ENCODE results near the gene AFF4.
A peak's percentile ranks its signal among the peaks of the same experiment; 100 is the strongest.
"Not testable (repeated sequence)": the region's sequence is repeated elsewhere in the genome, so short reads cannot be mapped to it uniquely, and the experiment has no call there.

Gene AFF4, protein sequence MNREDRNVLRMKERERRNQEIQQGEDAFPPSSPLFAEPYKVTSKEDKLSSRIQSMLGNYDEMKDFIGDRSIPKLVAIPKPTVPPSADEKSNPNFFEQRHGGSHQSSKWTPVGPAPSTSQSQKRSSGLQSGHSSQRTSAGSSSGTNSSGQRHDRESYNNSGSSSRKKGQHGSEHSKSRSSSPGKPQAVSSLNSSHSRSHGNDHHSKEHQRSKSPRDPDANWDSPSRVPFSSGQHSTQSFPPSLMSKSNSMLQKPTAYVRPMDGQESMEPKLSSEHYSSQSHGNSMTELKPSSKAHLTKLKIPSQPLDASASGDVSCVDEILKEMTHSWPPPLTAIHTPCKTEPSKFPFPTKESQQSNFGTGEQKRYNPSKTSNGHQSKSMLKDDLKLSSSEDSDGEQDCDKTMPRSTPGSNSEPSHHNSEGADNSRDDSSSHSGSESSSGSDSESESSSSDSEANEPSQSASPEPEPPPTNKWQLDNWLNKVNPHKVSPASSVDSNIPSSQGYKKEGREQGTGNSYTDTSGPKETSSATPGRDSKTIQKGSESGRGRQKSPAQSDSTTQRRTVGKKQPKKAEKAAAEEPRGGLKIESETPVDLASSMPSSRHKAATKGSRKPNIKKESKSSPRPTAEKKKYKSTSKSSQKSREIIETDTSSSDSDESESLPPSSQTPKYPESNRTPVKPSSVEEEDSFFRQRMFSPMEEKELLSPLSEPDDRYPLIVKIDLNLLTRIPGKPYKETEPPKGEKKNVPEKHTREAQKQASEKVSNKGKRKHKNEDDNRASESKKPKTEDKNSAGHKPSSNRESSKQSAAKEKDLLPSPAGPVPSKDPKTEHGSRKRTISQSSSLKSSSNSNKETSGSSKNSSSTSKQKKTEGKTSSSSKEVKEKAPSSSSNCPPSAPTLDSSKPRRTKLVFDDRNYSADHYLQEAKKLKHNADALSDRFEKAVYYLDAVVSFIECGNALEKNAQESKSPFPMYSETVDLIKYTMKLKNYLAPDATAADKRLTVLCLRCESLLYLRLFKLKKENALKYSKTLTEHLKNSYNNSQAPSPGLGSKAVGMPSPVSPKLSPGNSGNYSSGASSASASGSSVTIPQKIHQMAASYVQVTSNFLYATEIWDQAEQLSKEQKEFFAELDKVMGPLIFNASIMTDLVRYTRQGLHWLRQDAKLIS

GRCh38 chr5:132963171-132964104 lies at the start of gene AFF4:
Gene AFF4, minus strand, starts transcription at chr5:132963634. Its CDS starts 26,445 bp downstream, at chr5:132937189.
- DNase-seq = peak; percentile 91

DNA sequence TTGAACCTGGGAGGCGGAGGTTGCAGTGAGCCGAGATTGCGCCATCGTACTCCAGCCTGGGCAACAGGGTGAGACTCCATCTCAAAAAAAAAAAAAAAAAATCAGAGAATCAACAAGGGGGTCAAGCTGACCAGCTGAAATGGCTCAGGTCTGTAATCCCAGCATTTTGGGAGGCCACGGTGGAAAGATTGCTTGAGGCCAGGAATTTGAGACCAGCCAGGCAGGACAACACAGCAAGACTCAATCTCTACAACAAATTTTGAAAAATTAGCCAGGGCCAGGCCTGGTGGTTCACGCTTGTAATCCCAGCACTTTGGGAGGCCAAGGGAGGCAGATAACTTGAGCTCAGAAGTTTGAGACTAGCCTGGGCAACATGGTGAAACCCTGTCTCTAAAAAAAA lies 45.0 kb upstream of the AFF4 start:
- DNase-seq = not testable (repeated sequence)

GRCh38 chr5:133006653-133007052 lies 43.2 kb upstream of the AFF4 start:
- no peak for DNase-seq

GRCh38 chr5:132999246-132999645 lies 35.8 kb upstream of the AFF4 start:
- DNase-seq = no peak

- DNase-seq = no peak
Observed at GRCh38 chr5:132998556-132998955, 35.1 kb upstream of the AFF4 start.

DNA sequence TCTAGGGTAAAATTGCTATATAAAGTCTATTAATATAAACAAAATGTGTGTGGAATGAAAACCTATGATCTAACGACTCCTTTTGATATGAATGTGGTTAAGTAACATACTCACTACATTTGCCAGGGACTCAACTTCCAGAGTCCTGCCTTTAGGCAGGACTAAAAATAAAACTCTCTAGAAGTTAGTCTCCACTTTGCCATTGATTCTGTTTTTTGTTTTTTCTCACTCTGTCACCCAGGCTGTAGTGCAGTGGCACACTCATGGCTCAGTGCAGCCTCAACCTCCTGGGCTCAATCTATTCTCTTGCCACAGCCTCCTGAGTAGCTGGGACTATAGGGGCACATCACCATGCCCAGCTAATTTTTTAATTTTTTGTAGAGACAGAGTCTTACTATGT lies 32.9 kb upstream of the AFF4 start:
- no peak for DNase-seq

DNA sequence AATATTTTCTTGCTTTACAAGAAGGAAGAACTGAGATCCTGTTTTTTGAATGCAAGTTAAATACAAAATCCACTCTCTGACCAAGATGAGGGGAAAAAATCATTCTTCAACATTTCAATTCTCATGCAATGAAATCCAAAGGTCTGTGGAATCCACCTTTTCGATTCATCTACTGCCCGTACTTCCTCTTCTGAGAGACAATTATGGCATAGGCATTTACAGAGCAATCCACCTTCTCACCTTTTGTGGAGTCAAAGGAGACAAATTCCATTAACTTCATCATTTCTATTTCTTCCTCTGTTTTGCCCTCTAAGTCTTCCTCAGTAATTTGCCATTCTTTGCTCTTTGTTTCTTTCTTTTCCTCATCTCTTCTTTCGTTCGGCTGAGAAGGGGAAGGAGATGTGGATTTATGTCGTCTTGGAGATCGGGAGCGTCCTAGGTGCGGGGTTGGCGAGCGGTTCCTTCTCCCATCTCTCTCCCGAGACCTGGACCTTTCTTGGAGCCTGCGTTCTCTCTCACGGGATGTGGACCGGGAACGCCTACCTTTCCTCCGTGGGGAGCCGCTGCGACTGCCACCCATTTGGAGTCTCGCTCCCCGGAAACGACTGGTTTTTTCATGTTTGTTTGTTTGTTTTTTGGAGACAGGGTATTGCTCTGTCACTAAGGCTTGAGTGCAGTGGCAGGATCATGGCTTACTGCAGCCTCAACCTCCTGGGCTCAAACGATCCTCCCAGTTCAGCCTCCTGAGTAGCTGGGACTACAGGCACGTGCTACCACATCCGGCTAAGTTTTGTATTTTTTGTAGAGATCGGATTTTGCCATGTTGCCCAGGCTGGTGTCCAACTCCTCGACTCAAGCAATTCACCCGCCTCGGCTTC lies 24.3 kb upstream of the AFF4 start:
- no peak for DNase-seq

- not testable (repeated sequence) for DNase-seq
Observed at GRCh38 chr5:132982971-132983370, 19.5 kb upstream of the AFF4 start.

GRCh38 chr5:132981288-132981687 lies 17.9 kb upstream of the AFF4 start:
- DNase-seq = no peak

GRCh38 chr5:132979976-132980375 lies 16.5 kb upstream of the AFF4 start:
- DNase-seq = no peak

DNA sequence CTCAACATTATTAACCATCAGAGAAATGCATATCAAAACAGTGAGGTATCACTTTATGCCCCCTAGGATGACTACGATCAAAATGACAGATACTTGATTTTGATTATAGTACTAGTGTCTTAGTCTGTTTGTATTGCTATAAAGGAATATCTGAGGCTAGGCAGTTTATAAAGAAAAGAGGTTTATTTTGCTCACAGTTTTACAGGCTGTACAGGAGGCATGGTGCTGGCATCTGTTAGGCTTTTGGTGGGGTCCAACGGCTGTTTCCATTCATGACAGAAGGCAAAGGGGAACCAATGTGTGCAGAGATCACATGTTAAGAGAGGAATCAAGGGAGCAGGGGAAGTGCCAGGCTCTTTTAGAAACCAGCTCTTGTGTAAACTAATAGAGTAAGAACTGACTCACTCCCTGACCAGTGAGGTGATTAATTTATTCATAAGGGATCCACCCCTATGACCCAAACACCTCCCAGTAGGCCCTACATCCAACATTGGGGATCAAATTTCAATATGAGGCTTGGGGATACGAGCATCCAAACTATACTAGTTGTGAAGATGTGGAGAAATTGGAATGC lies 16.0 kb upstream of the AFF4 start:
- DNase-seq = no peak

DNA sequence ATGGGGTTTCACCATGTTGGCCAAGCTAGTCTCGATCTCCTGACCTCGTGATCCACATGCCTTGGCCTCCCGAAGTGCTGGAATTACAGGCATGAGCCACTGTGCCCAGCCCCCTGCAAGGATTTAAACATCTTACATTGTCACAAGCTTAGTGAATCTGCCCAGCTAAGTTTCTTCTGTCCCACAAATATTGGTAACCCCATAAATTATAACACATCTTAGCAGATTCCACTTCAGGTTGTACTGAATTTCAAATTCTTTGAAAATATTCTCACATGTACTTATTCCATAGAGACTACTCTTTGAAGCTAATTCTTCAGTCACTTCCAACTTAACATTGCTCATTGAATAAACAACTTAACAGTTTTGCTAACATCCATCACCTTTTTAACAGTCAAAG lies 13.4 kb upstream of the AFF4 start:
- DNase-seq = no peak

DNA sequence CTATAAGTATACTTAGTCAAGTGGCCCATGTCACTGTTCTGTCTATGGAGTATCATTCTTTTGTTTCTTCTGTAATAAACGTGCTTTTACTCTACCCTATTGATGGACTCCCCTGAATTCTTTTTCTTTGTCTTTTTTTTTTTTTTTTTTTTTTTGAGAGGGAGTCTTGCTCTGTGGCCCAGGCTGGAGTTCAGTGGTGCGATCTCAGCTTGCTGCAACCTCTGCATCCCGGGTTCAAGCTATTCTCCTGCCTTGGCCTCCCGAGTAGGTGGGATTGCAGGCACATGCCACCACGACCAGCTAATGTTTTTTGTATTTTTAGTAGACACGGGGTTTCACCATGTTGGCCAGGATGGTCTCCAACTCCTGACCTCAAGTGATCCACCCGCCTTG lies 9.0 kb upstream of the AFF4 start:
- not testable (repeated sequence) for DNase-seq

GRCh38 chr5:132971483-132972435 lies 8.3 kb upstream of the AFF4 start:
- no peak for DNase-seq

- DNase-seq = no peak
Observed at GRCh38 chr5:132965120-132965519, 1.7 kb upstream of the AFF4 start.

GRCh38 chr5:132962429-132963021 lies 909 bp downstream of the AFF4 start:
- peak; percentile 35 for DNase-seq

DNA sequence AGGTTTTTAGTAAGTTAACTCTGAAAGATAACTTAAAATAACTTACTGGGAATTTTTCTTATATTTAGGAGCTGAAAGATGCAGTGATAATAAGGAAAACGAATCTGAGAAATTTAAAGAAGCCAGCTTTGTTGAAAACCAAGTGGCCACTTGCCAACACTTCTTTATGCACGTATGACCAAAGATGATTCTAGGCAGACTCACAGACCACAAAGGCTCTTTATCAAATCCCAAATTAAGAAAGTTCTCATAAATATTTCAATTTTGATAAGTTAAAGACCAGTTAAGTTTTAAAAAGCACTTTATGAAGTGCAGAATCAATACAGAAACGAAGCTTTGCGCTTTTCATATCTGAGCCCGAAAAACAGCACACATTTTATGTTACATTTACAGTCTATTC lies 1.5 kb downstream of the AFF4 start:
- DNase-seq = no peak

GRCh38 chr5:132961123-132961815 lies 2.2 kb downstream of the AFF4 start:
- not testable (repeated sequence) for DNase-seq

Measured in CD4-positive, alpha-beta T cell treated with Interleukin-21 for 1 hour (primary cell).